Neural progenitor cell (in vitro differentiated cells): ENCODE results near the gene LIPC. TPM values are rescaled to one million over a fixed set of nuclear protein-coding genes. Genes with fewer than 3 reads are reported as not detected.

ENCODE experiments used
- DNase-seq: peaks from one replicate; pipeline ENCODE4 v3.0.0-alpha.2; 2016; ENCODE audit warnings: low spot score
- H2AFZ ChIP-seq: fragments of 200-600 bp; sonication (generic); replicated peaks from 2 replicates; pipeline ENCODE4 v1.6.1; 2016; ENCODE audit warnings: antibody characterized with exemption
- H3F3A ChIP-seq: fragments of 200-600 bp; sonication (generic); 2 replicates; pipeline ENCODE4 v1.6.1; 2016; ENCODE audit warnings: antibody characterized with exemption, low read depth
- H3K27ac ChIP-seq: fragments of 200-600 bp; sonication (generic); 2 replicates; pipeline ENCODE4 v1.5.1; 2016; ENCODE audit warnings: mild to moderate bottlenecking
- H3K27me3 ChIP-seq: fragments of 200-600 bp; sonication (generic); 2 replicates; pipeline ENCODE4 v1.6.1; 2016; ENCODE audit warnings: mild to moderate bottlenecking, moderate library complexity
- H3K36me3 ChIP-seq: fragments of 200-600 bp; sonication (generic); 2 replicates; pipeline ENCODE4 v1.5.1; 2016
- H3K4me1 ChIP-seq: fragments of 200-600 bp; sonication (generic); 2 replicates; pipeline ENCODE4 v1.6.1; 2016; ENCODE audit warnings: mixed run types
- H3K4me2 ChIP-seq: fragments of 200-600 bp; sonication (generic); 2 replicates; pipeline ENCODE4 v1.6.1; 2016
- H3K4me3 ChIP-seq: fragments of 200-600 bp; sonication (generic); 2 replicates; pipeline ENCODE4 v1.5.1; 2016
- H3K79me2 ChIP-seq: fragments of 200-600 bp; sonication (generic); 2 replicates; pipeline ENCODE4 v1.6.1; 2016; ENCODE audit warnings: low read depth
- H3K9ac ChIP-seq: fragments of 200-600 bp; sonication (generic); 2 replicates; pipeline ENCODE4 v1.6.1; 2016
- H3K9me3 ChIP-seq: fragments of 200-600 bp; sonication (generic); 2 replicates; pipeline ENCODE4 v1.5.1; 2016; ENCODE audit warnings: low read depth
- H4K20me1 ChIP-seq: fragments of 200-600 bp; sonication (generic); 2 replicates; pipeline ENCODE4 v1.6.1; 2016; ENCODE audit warnings: low read depth
- H3K27ac Mint-ChIP-seq: 3 replicates; pipeline ENCODE4 v1.8.0; 2021; ENCODE audit warnings: mixed read lengths
- H3K27me3 Mint-ChIP-seq: 2 replicates; pipeline ENCODE4 v1.8.0; 2022; ENCODE audit warnings: low read depth, mild to moderate bottlenecking, inconsistent platforms, moderate library complexity, mixed read lengths; ENCODE audit not compliant: insufficient read depth
- H3K36me3 Mint-ChIP-seq: 3 replicates; pipeline ENCODE4 v1.8.0; 2021; ENCODE audit warnings: mixed read lengths
- H3K4me1 Mint-ChIP-seq: 3 replicates; pipeline ENCODE4 v1.8.0; 2021; ENCODE audit warnings: mixed read lengths
- H3K4me3 Mint-ChIP-seq: 3 replicates; pipeline ENCODE4 v1.8.0; 2021; ENCODE audit warnings: mild to moderate bottlenecking, moderate library complexity, mixed read lengths
- H3K9me3 Mint-ChIP-seq: 3 replicates; pipeline ENCODE4 v1.8.0; 2020; ENCODE audit warnings: mixed read lengths
- EZH2 ChIP-seq: fragments of 200-600 bp; sonication (generic); IDR thresholded peaks from 2 replicates; pipeline ENCODE4 v1.6.1; 2017; ENCODE audit warnings: antibody characterized with exemption, mild to moderate bottlenecking, moderate library complexity
- EZH2phosphoT487 ChIP-seq: fragments of 200-600 bp; sonication (generic); IDR thresholded peaks from 2 replicates; pipeline ENCODE4 v1.6.1; 2017; ENCODE audit warnings: antibody characterized with exemption
- total RNA-seq: library from RNA; depleted of rRNA; stranded (reverse); fragments of >200 nt; gene quantifications from 2 replicates; pipeline ENCODE4 v1.2.3, GENCODE V29; 2015; ENCODE audit warnings: low replicate concordance
- TF ChIP-seq, protein P1 (sequence below): fragments of 200-600 bp; sonication (generic); IDR thresholded peaks from 2 replicates; pipeline ENCODE4 v1.5.1; 2017; ENCODE audit warnings: antibody characterized with exemption, mild to moderate bottlenecking

LIPC gene
- total RNA-seq, 1 donor from 2014 or later: not detected

DNA sequence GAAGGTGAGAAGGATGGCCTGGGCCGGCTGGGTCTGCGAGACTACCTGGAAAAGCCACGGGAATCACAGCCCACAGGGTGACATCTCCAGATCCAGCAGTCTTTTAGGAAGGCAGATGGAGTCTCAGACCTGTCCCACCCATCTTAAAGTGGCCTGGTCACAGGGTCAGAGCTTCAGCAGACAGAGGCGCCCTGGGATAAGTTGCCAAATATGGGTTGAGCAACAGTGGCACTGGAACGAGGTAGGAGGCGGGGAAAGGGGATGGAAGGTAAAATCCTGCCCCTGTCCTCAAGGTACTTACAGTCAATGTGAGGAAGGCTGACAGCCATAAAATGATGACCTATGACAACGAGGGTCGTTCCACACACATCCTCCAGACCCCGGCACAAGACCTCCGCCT lies 80.7 kb downstream of the LIPC start:
- DNase-seq: no peak
- H3K27me3 ChIP-seq: no peaks in the 10 kb centered on the region
- no peak overlapping the region for H3K4me2 ChIP-seq
- no peak overlapping the region for H3K9ac ChIP-seq
- Mint-ChIP-seq H3K4me1 (peaks cover 18% of the 10 kb centered on the region), H3K9me3 (peaks cover 5% of the 10 kb centered on the region), H3K27ac (peak overlapping the region; percentile 25), H3K27me3 (no peaks in the 10 kb centered on the region), H3K4me3 (no peak overlapping the region), H3K36me3 (no peaks in the 10 kb centered on the region)
- H3K79me2 ChIP-seq: no peaks in the 10 kb centered on the region
- no peaks in the 10 kb centered on the region for H4K20me1 ChIP-seq
- no peaks in the 10 kb centered on the region for H3K9me3 ChIP-seq
- no peak for TF ChIP-seq EZH2
- no peak for TF ChIP-seq EZH2phosphoT487
- TF ChIP-seq, protein P1, sequence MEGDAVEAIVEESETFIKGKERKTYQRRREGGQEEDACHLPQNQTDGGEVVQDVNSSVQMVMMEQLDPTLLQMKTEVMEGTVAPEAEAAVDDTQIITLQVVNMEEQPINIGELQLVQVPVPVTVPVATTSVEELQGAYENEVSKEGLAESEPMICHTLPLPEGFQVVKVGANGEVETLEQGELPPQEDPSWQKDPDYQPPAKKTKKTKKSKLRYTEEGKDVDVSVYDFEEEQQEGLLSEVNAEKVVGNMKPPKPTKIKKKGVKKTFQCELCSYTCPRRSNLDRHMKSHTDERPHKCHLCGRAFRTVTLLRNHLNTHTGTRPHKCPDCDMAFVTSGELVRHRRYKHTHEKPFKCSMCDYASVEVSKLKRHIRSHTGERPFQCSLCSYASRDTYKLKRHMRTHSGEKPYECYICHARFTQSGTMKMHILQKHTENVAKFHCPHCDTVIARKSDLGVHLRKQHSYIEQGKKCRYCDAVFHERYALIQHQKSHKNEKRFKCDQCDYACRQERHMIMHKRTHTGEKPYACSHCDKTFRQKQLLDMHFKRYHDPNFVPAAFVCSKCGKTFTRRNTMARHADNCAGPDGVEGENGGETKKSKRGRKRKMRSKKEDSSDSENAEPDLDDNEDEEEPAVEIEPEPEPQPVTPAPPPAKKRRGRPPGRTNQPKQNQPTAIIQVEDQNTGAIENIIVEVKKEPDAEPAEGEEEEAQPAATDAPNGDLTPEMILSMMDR: no peak
- no peak overlapping the region for H2AFZ ChIP-seq
- no peak overlapping the region for H3K27ac ChIP-seq
- no peaks in the 10 kb centered on the region for H3K4me1 ChIP-seq
- no peaks in the 10 kb centered on the region for H3K36me3 ChIP-seq
- H3F3A ChIP-seq: no peaks in the 10 kb centered on the region
- H3K4me3 ChIP-seq: no peak overlapping the region

DNA sequence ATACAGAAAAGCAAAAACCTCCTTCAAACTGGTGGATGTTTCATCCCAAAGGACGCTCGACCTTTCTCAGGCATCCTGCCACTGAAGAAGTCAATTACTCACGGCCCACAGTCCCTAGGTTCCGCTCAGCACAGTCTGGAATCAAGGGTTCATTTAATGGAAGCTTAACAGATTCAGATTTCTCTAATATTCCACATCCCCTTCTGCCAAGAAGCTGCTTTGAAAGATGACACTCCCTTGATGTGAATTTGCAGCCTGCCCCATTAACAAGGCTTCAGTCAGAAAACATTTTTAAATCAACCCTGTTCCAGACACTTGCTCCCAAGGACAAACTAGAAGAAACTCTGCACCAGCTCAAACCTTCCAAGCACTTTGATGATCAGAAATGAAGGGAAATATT lies 81.2 kb downstream of the LIPC start:
- DNase-seq: no peak
- H3K4me3 Mint-ChIP-seq: no peak overlapping the region
- Histone ChIP-seq H3K4me3 (no peak overlapping the region), H3K9ac (no peak overlapping the region), H3K4me2 (no peak overlapping the region), H3K27me3 (no peaks in the 10 kb centered on the region), H3K79me2 (no peaks in the 10 kb centered on the region), H3K27ac (no peak overlapping the region), H2AFZ (peak overlapping the region; percentile 19), H4K20me1 (no peaks in the 10 kb centered on the region), H3K9me3 (no peaks in the 10 kb centered on the region), H3K4me1 (no peaks in the 10 kb centered on the region), H3F3A (no peaks in the 10 kb centered on the region), H3K36me3 (no peaks in the 10 kb centered on the region)
- no peaks in the 10 kb centered on the region for H3K36me3 Mint-ChIP-seq
- H3K27ac Mint-ChIP-seq: peak overlapping the region; percentile 25
- no peak for TF ChIP-seq EZH2phosphoT487
- TF ChIP-seq, protein P1: no peak
- TF ChIP-seq EZH2: no peak
- H3K27me3 Mint-ChIP-seq: no peaks in the 10 kb centered on the region
- peaks cover 19% of the 10 kb centered on the region for H3K4me1 Mint-ChIP-seq
- peaks cover 5% of the 10 kb centered on the region for H3K9me3 Mint-ChIP-seq

DNA sequence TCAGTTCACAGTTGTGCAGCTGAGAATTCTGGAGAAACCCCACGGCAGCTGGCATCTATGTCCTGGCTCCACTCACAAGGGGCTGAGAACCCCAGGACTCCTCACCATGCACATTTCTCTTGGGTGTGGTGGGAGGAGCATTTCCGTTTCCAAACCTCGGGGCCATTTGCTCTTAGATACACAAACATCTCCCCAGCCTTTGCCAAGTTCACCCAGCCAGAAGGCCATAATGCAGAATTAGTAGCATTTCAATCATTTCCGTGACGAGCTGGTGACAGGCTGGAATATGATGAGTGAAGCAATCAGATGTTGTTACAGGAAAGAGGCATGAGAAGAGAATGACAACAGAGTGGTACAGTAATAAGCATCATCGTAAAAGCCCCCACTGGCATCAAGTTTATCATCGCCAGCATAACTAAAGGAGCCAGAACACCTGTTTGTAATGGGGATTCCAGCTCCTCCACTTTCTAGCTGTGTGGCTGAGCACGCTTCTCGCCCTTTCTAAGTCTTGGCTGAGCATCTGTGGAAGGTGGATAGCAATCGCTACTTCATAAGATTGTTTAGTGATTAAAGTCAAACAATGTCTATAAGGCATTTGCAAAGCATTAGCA lies 82.0 kb downstream of the LIPC start:
- no peak for DNase-seq
- no peak overlapping the region for H3K4me3 Mint-ChIP-seq
- peaks cover 5% of the 10 kb centered on the region for H3K27me3 Mint-ChIP-seq

More for the DNA sequence above, 82.0 kb downstream of the LIPC start:
- Histone ChIP-seq H4K20me1 (no peaks in the 10 kb centered on the region), H3K4me2 (no peak overlapping the region), H3K27me3 (no peaks in the 10 kb centered on the region), H3K79me2 (no peaks in the 10 kb centered on the region), H3K27ac (no peak overlapping the region), H2AFZ (no peak overlapping the region), H3F3A (no peaks in the 10 kb centered on the region), H3K4me3 (no peak overlapping the region), H3K36me3 (no peaks in the 10 kb centered on the region), H3K9me3 (no peaks in the 10 kb centered on the region), H3K4me1 (no peaks in the 10 kb centered on the region), H3K9ac (no peak overlapping the region)
- peaks cover 5% of the 10 kb centered on the region for H3K9me3 Mint-ChIP-seq
- H3K36me3 Mint-ChIP-seq: no peaks in the 10 kb centered on the region
- H3K27ac Mint-ChIP-seq: no peak overlapping the region
- TF ChIP-seq EZH2phosphoT487 (no peak), EZH2 (no peak)
- TF ChIP-seq, protein P1: no peak
- H3K4me1 Mint-ChIP-seq: peaks cover 27% of the 10 kb centered on the region
